ENCODE results near the gene AAK1. TPM values are rescaled to one million over a fixed set of nuclear protein-coding genes. Genes with fewer than 3 reads are reported as not detected.

Gene AAK1
- total and polyA plus RNA-seq, 2 of the 13 experiments (the other 11 are each of a cell fraction or from before 2014, with no cell fraction given): 9.8 to 10.3 TPM

- Histone ChIP-seq H4K20me1 (ENCODE audit: insufficient read depth, low read length) (no peaks in the 10 kb centered on the region), H3K79me2 (ENCODE audit: insufficient read depth, low read length) (no peaks in the 10 kb centered on the region), H3K27ac (ENCODE audit: extremely low read length, insufficient read depth, low read length) (no peak overlapping the region), H3K4me1 (ENCODE audit: insufficient read depth, low read length) (peaks cover 16% of the 10 kb centered on the region), H3K9ac (ENCODE audit: insufficient read depth, low read depth, low read length) (no peak overlapping the region), H3K4me3 (replicated peaks in 1 of 3; ENCODE audit: insufficient read depth in 1 of 3, low read depth in 2 of 3, low read length in 3 of 3) (no peak overlapping the region), H3K4me2 (ENCODE audit: low read depth, low read length) (no peak overlapping the region), H3K36me3 (replicated peaks in 1 of 2; ENCODE audit: control insufficient read depth in 1 of 2, insufficient read depth in 2 of 2, low read length in 2 of 2) (no peaks in the 10 kb centered on the region; a peak in 1 of 5 replicates), H3K9me3 (ENCODE audit: low read length) (no peaks in the 10 kb centered on the region), H2AFZ (ENCODE audit: low read length) (no peak overlapping the region), H3K27me3 (ENCODE audit: control insufficient read depth in 1 of 2, insufficient read depth in 2 of 2, low read length in 2 of 2) (no peaks in the 10 kb centered on the region)
- 93% methylated on average over 3 of the region's 3 CpGs for WGBS (ENCODE audit: low lambda C conversion rate)
- intact Hi-C loops (cut with micrococcal nuclease; ENCODE audit: unreplicated experiment): no loop called here
- FAIRE-seq (no peak), DNase-seq (ENCODE audit: low spot score) (no peak), ATAC-seq (no peak)
- POLR2A ChIA-PET: interaction anchor here (1.7 kb wide), 1 partner anchor 45 kb away, joined by 6 read pairs; the partner anchor contains the start of gene NFU1
- TF ChIP-seq CC2D1A (CRISPR knock-in tag; IDR thresholded peaks at IDR 0.05) (no peak), ZNF329 (CRISPR knock-in tag; IDR thresholded peaks at IDR 0.05; ENCODE audit: low read depth) (no peak), SCMH1 (CRISPR knock-in tag; IDR thresholded peaks at IDR 0.05; ENCODE audit: borderline replicate concordance) (no peak), RFXAP (CRISPR knock-in tag; IDR thresholded peaks at IDR 0.05; ENCODE audit: borderline replicate concordance) (no peak), LBX2 (CRISPR knock-in tag; IDR thresholded peaks at IDR 0.05; ENCODE audit: borderline replicate concordance) (no peak), HMG20B (CRISPR knock-in tag; conservative IDR thresholded peaks at IDR 0.05) (no peak), ZC3H4 (CRISPR knock-in tag; IDR thresholded peaks at IDR 0.05; ENCODE audit: borderline replicate concordance) (no peak), MAZ (IDR thresholded peaks at IDR 0.05; ENCODE audit: borderline replicate concordance, low read depth, low read length) (no peak), MAZ (CRISPR knock-in tag; IDR thresholded peaks at IDR 0.05; ENCODE audit: low read depth) (no peak), ZNF256 (CRISPR knock-in tag; conservative IDR thresholded peaks at IDR 0.05) (no peak), BORCS8-MEF2B (CRISPR knock-in tag; IDR thresholded peaks at IDR 0.05) (no peak), IRF1 (CRISPR knock-in tag; IDR thresholded peaks at IDR 0.05; ENCODE audit: low read depth) (no peak), HNF4G (IDR thresholded peaks at IDR 0.05; ENCODE audit: borderline replicate concordance, low read depth, low read length) (no peak), HNF4G (CRISPR knock-in tag; IDR thresholded peaks at IDR 0.05; ENCODE audit: borderline replicate concordance, low read depth) (no peak), RNF219 (CRISPR knock-in tag; IDR thresholded peaks at IDR 0.05) (no peak), PRDM10 (CRISPR knock-in tag; IDR thresholded peaks at IDR 0.05; ENCODE audit: low read depth) (no peak)
- CTCF ChIA-PET (ENCODE audit: low intra/inter-chr PET ratio, low total read pairs): no interaction called here
- no TSS peak for BruUV-seq (replicated peaks)
- in situ Hi-C loops (cut with HindIII; ENCODE audit: extremely low pct_ligation_motif_present, low pct_unique_long_range_greater_than_20kb): no loop called here
These were observed 161.1 kb downstream of the AAK1 start for GRCh38 chr2:69482471-69482870.
